Embryonic facial prominence (tissue), 1 donor: ENCODE results near the gene LPGAT1.
"Not testable (repeated sequence)": the region's sequence is repeated elsewhere in the genome, so short reads cannot be mapped to it uniquely, and the experiment has no call there.

Experiments used
- DNase-seq: peaks from one replicate; pipeline ENCODE4 v3.0.0-alpha.2; 2016; ENCODE audit errors: extremely low spot score

Gene LPGAT1

DNA sequence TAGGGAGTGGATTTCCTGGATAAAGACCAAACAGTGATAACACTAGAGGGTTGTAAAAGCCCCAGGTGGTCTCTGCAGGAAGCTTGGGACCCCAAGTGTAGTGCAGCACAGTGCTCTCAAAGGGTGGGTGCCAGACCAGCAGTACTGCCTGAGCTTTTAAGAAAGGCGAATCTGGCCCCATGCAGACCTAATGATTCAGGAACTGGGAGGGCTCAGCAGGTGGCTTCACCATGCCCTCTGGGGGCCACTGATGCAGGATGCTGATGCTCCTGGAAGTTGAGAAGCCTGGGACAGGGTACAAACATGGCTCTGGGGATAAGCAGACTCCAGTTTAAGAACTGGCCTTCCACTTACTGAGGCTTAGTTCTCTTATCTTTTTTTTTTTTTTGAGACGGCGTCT, 126.0 kb downstream of the LPGAT1 start:
- DNase-seq = no peak

DNA sequence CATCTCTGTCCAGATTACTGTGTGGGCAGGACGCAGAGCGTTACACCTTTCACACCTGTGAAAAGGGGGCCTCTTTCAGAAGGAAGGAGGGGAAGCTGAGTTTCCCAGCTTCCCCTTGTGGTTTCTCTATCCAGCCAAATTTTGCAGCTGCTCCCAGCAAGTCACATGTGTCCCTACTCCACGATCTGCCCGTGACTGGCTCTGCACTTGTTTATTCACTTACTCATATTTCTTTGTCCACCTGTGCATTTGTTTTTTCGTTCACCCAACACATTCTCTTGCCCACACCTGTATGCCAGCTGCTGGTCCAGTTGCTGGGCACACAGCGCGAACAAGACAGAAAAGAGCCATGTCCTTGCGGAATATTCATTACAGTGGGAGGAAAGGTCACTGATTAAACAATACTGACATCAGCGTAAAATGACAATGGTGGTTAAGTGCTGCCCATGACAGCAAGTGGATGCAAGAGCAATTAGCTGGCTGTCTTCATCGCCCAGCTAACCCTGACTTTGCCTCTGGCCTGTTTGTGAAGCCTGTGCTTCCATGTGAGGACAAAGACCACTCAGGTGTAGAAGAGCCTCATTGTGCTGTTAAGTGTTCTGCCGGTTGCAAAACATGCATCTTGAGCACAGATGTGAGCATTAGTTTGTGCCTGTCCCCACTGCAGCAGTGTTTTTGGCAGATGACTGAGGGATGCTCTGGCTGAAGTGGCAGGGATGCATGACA, 126.6 kb downstream of the LPGAT1 start:
- no peak for DNase-seq

DNA sequence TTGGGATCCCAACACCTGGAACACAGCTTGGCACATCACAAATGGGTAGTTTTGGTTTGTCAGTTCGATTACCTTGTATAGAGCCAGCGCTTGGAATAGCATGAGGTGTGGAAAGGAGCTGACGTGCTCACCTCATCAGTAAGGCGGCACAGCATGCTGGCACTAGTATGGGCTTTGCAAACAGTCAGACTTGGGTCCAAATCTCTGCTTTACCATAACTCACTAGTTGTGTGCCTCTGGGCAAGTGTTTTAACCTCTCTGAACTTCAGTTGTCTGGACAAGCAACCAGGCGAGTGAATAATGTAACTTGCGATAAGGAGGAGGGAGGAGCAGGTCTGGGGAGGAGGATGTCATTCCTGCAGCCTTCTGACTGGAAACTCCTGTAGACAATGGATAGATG, 128.8 kb downstream of the LPGAT1 start:
- no peak for DNase-seq

DNA sequence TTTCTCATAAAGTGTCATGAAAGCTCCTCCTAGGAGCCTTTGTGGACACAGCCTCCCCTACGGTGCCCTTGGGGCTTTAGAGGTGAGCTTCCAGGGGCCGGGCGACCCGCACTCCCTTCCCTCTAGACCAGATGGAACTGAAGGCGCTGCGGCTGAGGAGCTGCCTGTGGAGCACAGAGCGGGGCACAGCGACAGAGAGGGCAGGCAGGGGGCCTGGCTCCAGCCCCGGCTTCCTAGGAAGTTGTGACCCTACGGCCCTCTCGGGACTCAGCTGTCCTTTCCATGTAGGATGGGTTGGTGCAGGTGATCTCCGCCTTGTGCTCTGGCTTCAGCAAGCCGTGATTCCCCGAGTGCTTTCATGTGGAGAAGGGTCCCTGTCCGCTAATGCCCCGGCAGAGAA, 131.5 kb downstream of the LPGAT1 start:
- DNase-seq = no peak

DNA sequence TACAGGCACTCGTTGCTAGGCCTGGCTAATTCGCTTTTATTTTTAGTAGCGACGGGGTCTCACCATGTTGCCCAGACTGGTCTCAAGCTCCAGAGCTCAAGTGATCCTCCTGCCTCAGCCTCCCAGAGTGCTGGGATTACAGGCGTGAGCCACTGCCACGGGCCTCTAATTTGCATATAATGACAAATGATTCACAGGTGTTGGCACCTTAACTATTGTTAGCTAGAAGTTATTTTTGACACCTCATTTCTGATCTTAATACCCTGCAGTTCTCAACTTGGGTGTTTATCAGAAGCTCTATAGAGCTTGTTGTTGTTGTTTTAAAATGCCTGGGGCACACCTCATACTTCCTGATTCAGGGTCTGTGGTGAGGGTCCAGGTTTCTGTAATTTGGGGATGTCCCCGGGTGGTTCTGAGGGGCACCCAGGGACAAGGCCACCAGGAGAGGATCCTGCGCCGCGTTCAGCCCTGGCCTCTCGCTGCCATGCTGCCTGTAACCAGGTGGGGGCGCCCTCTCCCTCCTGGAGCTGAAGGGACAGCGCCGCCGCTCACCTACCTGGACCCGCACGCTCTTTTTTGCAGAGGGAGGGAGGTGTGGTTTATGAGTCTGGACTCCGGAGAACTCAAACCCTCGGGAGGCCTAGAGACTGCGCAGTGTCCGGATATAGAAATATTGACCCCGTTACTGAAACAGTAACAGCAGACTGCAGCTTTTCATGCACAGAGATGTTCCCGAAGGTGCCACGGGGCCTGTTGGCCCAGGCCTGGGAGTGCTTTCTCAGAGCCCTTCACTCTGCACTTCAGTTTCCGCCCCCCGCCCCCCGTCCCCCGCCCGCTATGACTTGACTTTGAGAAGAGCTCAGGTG, 132.2 kb downstream of the LPGAT1 start:
- peak; percentile 27 for DNase-seq

DNA sequence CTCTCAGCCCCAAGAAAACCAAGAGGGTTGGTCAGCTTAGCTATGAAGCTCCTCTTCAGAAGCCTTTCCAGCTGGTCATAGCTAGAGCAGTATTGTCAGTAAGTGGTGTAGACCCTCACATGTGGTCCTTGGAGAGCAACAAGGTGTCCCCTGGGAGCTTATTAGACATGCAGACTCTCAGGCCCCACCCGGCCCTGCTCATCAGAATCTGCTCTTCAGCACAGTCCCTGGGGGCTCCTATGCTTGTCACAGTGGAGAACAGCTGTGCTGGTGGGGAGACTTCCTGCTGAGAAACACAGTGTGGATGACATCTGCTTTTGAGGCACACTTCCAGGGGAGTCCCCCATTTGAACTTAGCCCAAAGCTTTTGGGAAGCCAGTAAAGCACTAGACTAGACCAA, 133.2 kb downstream of the LPGAT1 start:
- no peak for DNase-seq

DNA sequence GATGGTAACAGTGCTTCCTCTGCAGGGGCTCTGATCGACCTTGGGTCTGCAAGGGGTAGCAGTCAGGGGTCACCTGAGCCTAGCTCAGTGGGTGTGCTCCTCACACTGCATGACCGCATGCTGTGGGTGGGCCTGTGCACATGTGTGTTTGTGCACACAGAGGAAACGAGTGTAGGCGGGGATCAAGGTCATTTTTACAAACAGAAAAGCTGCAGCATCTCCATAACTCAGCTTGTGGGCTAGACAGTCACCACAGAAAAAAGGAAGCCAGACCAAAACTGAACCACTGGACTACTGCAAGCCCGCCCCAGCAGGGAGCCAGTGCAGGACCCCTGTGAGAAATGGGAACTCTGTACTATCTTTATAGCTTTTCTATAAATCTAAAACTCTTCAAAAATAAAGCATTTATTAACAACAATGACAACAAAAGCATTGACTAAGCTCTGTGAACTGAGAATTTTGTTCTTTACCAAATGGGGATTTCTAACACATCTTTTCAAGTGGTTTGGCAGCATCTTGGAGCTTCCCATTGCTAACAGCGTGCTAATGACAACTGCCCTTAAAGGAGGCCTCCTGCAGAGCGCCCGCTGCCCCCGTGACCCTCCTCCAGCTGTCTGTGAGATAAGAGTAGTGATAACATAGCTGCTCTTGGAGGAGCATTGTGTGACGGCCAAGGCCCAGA, 135.3 kb downstream of the LPGAT1 start:
- DNase-seq = no peak

DNA sequence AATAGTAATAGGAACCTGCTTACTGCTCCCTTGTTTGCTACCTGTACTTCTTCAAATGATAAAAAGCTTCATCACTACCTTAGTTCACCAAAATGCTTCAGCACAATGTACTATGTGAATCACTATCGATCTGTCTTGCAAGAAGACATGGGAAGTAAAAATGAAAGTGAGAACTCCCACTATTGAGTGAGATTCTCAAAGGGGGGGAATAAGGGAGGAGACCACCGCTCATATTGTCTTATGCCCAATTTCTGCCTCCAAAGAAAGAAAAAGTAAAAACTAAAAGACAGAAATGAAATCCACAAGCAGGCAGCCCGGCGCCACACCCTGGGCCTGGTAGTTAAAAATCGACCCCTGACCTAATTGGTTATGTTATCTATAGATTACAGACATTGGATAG, 136.7 kb downstream of the LPGAT1 start:
- DNase-seq = not testable (repeated sequence)
